Mesothelial cell of epicardium (in vitro differentiated cells): ENCODE measurements around the gene AHRR. TPM values are rescaled to one million over a fixed set of nuclear protein-coding genes. Genes with fewer than 3 reads are reported as not detected.

ENCODE experiments used
- DNase-seq, 2 experiments: peaks; one replicate each; pipeline ENCODE4 v3.0.0; 2021; ENCODE audit warnings: low spot score in 2 of 2; ENCODE audit not compliant: unreplicated experiment in 2 of 2
- H3K27ac Mint-ChIP-seq: 2 replicates; pipeline ENCODE4 v1.8.0; 2021; ENCODE audit warnings: mixed read lengths
- H3K27me3 Mint-ChIP-seq: 2 replicates; pipeline ENCODE4 v1.8.0; 2021; ENCODE audit warnings: low read depth, mixed read lengths
- H3K36me3 Mint-ChIP-seq: 2 replicates; pipeline ENCODE4 v1.8.0; 2021; ENCODE audit warnings: mixed read lengths
- H3K4me1 Mint-ChIP-seq: 2 replicates; pipeline ENCODE4 v1.8.0; 2021; ENCODE audit warnings: mixed read lengths
- H3K4me3 Mint-ChIP-seq: 2 replicates; pipeline ENCODE4 v1.8.0; 2021; ENCODE audit warnings: mild to moderate bottlenecking, moderate library complexity, mixed read lengths
- H3K9me3 Mint-ChIP-seq: 2 replicates; pipeline ENCODE4 v1.8.0; 2021; ENCODE audit warnings: mixed read lengths
- CTCF ChIP-seq: fragments of 200-600 bp; sonication (generic); IDR thresholded peaks from one replicate; pipeline ENCODE4 v1.5.0; 2021; ENCODE audit warnings: antibody characterized with exemption; ENCODE audit not compliant: unreplicated experiment
- total RNA-seq: library from RNA; stranded (reverse); gene quantifications from 3 replicates; pipeline ENCODE4 v1.2.1, GENCODE V29; 2021

The AHRR gene
- total RNA-seq, 1 donor from 2014 or later, result 12.7 TPM

GRCh38 chr5:432928-433791 is 111.6 kb downstream of the AHRR start:
- no peak overlapping the region for H3K4me3 Mint-ChIP-seq
- H3K36me3 Mint-ChIP-seq, result peaks cover 4% of the 10 kb centered on the region
- peak in 1 of 2 experiments; percentile 22 for DNase-seq
- no peaks in the 10 kb centered on the region for H3K9me3 Mint-ChIP-seq
- no peak for TF ChIP-seq CTCF
- peaks cover 3% of the 10 kb centered on the region for H3K27me3 Mint-ChIP-seq
- no peak overlapping the region for H3K27ac Mint-ChIP-seq
- H3K4me1 Mint-ChIP-seq, result peaks cover 7% of the 10 kb centered on the region

GRCh38 chr5:433836-434235 is 112.3 kb downstream of the AHRR start:
- DNase-seq, result no peak
- H3K4me1 Mint-ChIP-seq, result peaks cover 7% of the 10 kb centered on the region
- H3K27me3 Mint-ChIP-seq, result peaks cover 3% of the 10 kb centered on the region
- H3K27ac Mint-ChIP-seq, result no peak overlapping the region
- TF ChIP-seq CTCF, result no peak
- no peaks in the 10 kb centered on the region for H3K9me3 Mint-ChIP-seq
- peaks cover 3% of the 10 kb centered on the region for H3K36me3 Mint-ChIP-seq
- H3K4me3 Mint-ChIP-seq, result no peak overlapping the region

- peak in 1 of 2 experiments; percentile 17 for DNase-seq
- Mint-ChIP-seq H3K9me3 (no peaks in the 10 kb centered on the region), H3K4me1 (peaks cover 7% of the 10 kb centered on the region), H3K27ac (no peak overlapping the region), H3K4me3 (no peak overlapping the region), H3K36me3 (peaks cover 3% of the 10 kb centered on the region), H3K27me3 (peaks cover 3% of the 10 kb centered on the region)
- TF ChIP-seq CTCF, result no peak
These were observed 113.1 kb downstream of the AHRR start for GRCh38 chr5:434443-435146.

- H3K9me3 Mint-ChIP-seq, result no peaks in the 10 kb centered on the region
- DNase-seq, result no peak
- no peak overlapping the region for H3K27ac Mint-ChIP-seq
- H3K27me3 Mint-ChIP-seq, result peaks cover 3% of the 10 kb centered on the region
- H3K36me3 Mint-ChIP-seq, result no peaks in the 10 kb centered on the region
- TF ChIP-seq CTCF, result no peak
- H3K4me3 Mint-ChIP-seq, result no peak overlapping the region
- H3K4me1 Mint-ChIP-seq, result peaks cover 3% of the 10 kb centered on the region
These were observed 113.8 kb downstream of the AHRR start for GRCh38 chr5:435156-435790.

- H3K27ac Mint-ChIP-seq, result no peak overlapping the region
- H3K9me3 Mint-ChIP-seq, result no peaks in the 10 kb centered on the region
- DNase-seq, result peak in 1 of 2 experiments; percentile 17
- TF ChIP-seq CTCF, result no peak
- H3K36me3 Mint-ChIP-seq, result no peaks in the 10 kb centered on the region
- H3K4me3 Mint-ChIP-seq, result no peak overlapping the region
- H3K27me3 Mint-ChIP-seq, result peaks cover 3% of the 10 kb centered on the region
- no peaks in the 10 kb centered on the region for H3K4me1 Mint-ChIP-seq
These were observed 114.6 kb downstream of the AHRR start for GRCh38 chr5:435961-436640.
